ENCODE data around the gene MRPL54.

Gene MRPL54

GRCh38 chr19:3762501-3763459 is at the start of gene MRPL54:
Gene MRPL54 (plus strand): TSS chr19:3762682. CDS start chr19:3762701, 19 bp downstream.
- ATAC-seq = peak; percentile 87 to 89

- no peak for ATAC-seq
These were observed 46.3 kb upstream of the MRPL54 start for GRCh38 chr19:3716147-3716668.

GRCh38 chr19:3719868-3720267 is 42.6 kb upstream of the MRPL54 start:
- no peak for ATAC-seq

- ATAC-seq = no peak
These were observed 42.0 kb upstream of the MRPL54 start for GRCh38 chr19:3720349-3720917.

GRCh38 chr19:3721131-3721886 is 41.2 kb upstream of the MRPL54 start:
- peak; percentile 86 to 94 for ATAC-seq

GRCh38 chr19:3721887-3722442 is 40.5 kb upstream of the MRPL54 start:
- no peak for ATAC-seq

- ATAC-seq = no peak
These were observed 39.9 kb upstream of the MRPL54 start for GRCh38 chr19:3722443-3723109.

GRCh38 chr19:3723110-3723488 is 39.4 kb upstream of the MRPL54 start:
- no peak for ATAC-seq

- no peak for ATAC-seq
These were observed 38.6 kb upstream of the MRPL54 start for GRCh38 chr19:3723883-3724282.

GRCh38 chr19:3725121-3725520 is 37.4 kb upstream of the MRPL54 start:
- no peak for ATAC-seq

- no peak for ATAC-seq
These were observed 36.7 kb upstream of the MRPL54 start for GRCh38 chr19:3725640-3726310.

- no peak for ATAC-seq
These were observed 32.0 kb upstream of the MRPL54 start for GRCh38 chr19:3730457-3730958.

- ATAC-seq = no peak
These were observed 30.4 kb upstream of the MRPL54 start for GRCh38 chr19:3732108-3732507.

GRCh38 chr19:3733549-3734309 is 28.8 kb upstream of the MRPL54 start:
- no peak for ATAC-seq

GRCh38 chr19:3734310-3734600 is 28.2 kb upstream of the MRPL54 start:
- no peak for ATAC-seq

GRCh38 chr19:3736106-3736724 is 26.3 kb upstream of the MRPL54 start:
- no peak for ATAC-seq

- peak in 1 of 2 donors; percentile 33 for ATAC-seq
These were observed 24.8 kb upstream of the MRPL54 start for GRCh38 chr19:3737487-3738205.

GRCh38 chr19:3738477-3739220 is 23.8 kb upstream of the MRPL54 start:
- no peak for ATAC-seq

- no peak for ATAC-seq
These were observed 22.1 kb upstream of the MRPL54 start for GRCh38 chr19:3740431-3740830.

Measured in activated CD4-positive, CD25-positive, alpha-beta regulatory T cell treated with anti-CD3 and anti-CD28 coated beads, Interleukin-2, amount 50 U/mL, for 24 hours (primary cell).